Body of pancreas (tissue), 4 donors: Measurements from ENCODE around the gene B3GAT1.

Experiments used
- CTCF ChIP-seq, 7 experiments: fragments of 450-650 bp in 4 of 7; fragments of 200-600 bp in 3 of 7; sonication (generic) in 3 of 7; IDR thresholded peaks; one replicate each; pipeline ENCODE4 v1.5.1; 2016 to 2019; ENCODE audit warnings: antibody characterized with exemption in 7 of 7
- POLR2A ChIP-seq, 3 donors: fragments of 450-650 bp; IDR thresholded peaks; one replicate each; pipeline ENCODE4 v1.6.1; 2016; ENCODE audit warnings: antibody characterized with exemption in 3 of 3, mild to moderate bottlenecking in 2 of 3

GRCh38 chr11:134333946-134334345 is 78.1 kb downstream of the B3GAT1 start:
- no peak for TF ChIP-seq CTCF (IDR thresholded peaks at IDR 0.05)
- no peak for TF ChIP-seq POLR2A (IDR thresholded peaks at IDR 0.05)
